ENCODE measurements around the gene MCOLN1. TPM values are rescaled to one million over a fixed set of nuclear protein-coding genes. Genes with fewer than 3 reads are reported as not detected.
A peak's percentile ranks its signal among the peaks of the same experiment; 100 is the strongest.

MCOLN1 gene
- total and polyA plus RNA-seq, 9 of the 15 experiments (the other 6 are each of a cell fraction or from before 2014, with no cell fraction given) = 0.25 to 15.4 (median 7.1) TPM

DNA sequence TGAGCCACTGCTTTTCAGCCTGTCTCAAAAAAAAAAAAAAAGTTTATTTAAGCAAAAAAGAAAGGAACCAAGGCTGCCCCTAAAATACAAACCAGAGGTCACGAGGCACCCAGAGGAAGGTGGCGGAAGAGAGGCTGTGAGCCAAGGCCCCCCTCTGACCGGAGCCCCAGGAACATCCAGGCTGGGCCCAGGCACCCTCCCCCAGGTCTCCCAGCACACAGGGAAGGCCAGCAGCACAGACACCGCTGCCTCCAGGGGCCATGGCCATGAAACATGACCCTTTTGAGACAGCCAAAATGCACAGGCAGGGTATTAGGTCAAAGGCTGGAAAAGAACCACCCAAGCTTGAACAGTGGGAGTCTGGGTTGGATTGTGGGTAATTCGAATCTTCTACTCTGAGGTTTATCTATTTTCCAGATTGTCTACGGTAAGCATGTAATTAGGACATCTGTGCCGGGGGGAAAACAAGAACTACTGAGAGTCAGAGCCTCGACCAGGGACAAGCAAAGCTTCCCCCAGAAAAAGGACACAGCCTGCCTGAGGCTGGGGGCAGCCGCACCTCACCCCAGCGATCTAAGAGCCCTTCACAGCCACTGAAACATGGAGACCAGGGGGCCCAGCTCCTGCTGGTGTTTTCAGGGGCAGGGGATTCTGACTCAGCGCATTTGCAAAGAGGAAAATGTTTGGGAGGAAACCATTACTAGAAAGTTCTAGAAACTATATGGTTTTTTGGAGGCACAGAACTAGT is 42.0 kb upstream of the MCOLN1 start (continued):
- no peak for TF ChIP-seq GTF3C2 (IDR thresholded peaks at IDR 0.05; ENCODE audit: borderline replicate concordance, extremely low read depth, insufficient read length)
- no peak for TF ChIP-seq ATF7 (IDR thresholded peaks at IDR 0.05)
- TF ChIP-seq, protein P1, sequence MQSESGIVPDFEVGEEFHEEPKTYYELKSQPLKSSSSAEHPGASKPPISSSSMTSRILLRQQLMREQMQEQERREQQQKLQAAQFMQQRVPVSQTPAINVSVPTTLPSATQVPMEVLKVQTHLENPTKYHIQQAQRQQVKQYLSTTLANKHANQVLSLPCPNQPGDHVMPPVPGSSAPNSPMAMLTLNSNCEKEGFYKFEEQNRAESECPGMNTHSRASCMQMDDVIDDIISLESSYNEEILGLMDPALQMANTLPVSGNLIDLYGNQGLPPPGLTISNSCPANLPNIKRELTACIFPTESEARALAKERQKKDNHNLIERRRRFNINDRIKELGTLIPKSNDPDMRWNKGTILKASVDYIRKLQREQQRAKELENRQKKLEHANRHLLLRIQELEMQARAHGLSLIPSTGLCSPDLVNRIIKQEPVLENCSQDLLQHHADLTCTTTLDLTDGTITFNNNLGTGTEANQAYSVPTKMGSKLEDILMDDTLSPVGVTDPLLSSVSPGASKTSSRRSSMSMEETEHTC (IDR thresholded peaks at IDR 0.05) = no peak
- peak; percentile 83 for TF ChIP-seq C11orf30 (IDR thresholded peaks at IDR 0.05; ENCODE audit: low read depth)
- no peak for TF ChIP-seq ZNF280A (IDR thresholded peaks at IDR 0.05; ENCODE audit: low read depth, partially characterized antibody)
- TF ChIP-seq ZNF174 (CRISPR knock-in tag; IDR thresholded peaks at IDR 0.05) = no peak
- TF ChIP-seq FOS (IDR thresholded peaks at IDR 0.05; ENCODE audit: extremely low read depth, insufficient read length) = no peak
- TF ChIP-seq CBFA2T3 (IDR thresholded peaks at IDR 0.05) = peak; percentile 49
- TF ChIP-seq, protein P2, sequence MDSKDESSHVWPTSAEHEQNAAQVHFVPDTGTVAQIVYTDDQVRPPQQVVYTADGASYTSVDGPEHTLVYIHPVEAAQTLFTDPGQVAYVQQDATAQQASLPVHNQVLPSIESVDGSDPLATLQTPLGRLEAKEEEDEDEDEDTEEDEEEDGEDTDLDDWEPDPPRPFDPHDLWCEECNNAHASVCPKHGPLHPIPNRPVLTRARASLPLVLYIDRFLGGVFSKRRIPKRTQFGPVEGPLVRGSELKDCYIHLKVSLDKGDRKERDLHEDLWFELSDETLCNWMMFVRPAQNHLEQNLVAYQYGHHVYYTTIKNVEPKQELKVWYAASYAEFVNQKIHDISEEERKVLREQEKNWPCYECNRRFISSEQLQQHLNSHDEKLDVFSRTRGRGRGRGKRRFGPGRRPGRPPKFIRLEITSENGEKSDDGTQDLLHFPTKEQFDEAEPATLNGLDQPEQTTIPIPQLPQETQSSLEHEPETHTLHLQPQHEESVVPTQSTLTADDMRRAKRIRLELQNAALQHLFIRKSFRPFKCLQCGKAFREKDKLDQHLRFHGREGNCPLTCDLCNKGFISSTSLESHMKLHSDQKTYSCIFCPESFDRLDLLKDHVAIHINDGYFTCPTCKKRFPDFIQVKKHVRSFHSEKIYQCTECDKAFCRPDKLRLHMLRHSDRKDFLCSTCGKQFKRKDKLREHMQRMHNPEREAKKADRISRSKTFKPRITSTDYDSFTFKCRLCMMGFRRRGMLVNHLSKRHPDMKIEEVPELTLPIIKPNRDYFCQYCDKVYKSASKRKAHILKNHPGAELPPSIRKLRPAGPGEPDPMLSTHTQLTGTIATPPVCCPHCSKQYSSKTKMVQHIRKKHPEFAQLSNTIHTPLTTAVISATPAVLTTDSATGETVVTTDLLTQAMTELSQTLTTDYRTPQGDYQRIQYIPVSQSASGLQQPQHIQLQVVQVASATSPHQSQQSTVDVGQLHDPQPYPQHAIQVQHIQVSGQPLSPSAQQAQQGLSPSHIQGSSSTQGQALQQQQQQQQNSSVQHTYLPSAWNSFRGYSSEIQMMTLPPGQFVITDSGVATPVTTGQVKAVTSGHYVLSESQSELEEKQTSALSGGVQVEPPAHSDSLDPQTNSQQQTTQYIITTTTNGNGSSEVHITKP (IDR thresholded peaks at IDR 0.05; ENCODE audit: partially characterized antibody) = peak; percentile 13
- no peak for TF ChIP-seq ETV1 (tag; conservative IDR thresholded peaks at IDR 0.05; ENCODE audit: low read depth)
- TF ChIP-seq TCF3 (CRISPR knock-in tag; IDR thresholded peaks at IDR 0.05) = 0 out of 2 replicates have a peak, but pooled peaks have one; percentile 24
- TF ChIP-seq MLLT1 (IDR thresholded peaks at IDR 0.05) = no peak
- TF ChIP-seq CCAR2 (IDR thresholded peaks at IDR 0.05; ENCODE audit: low read depth, low read length) = no peak
- no peak for TF ChIP-seq XRCC4 (IDR thresholded peaks at IDR 0.05; ENCODE audit: extremely low read depth, insufficient read depth, insufficient read length)
- no peak for TF ChIP-seq CBX2 (IDR thresholded peaks at IDR 0.05; ENCODE audit: insufficient read depth, low read length, poor library complexity, severe bottlenecking)
- no peak for TF ChIP-seq CBX1 (IDR thresholded peaks at IDR 0.05; ENCODE audit: low read depth)

Measured in K562 (cell line).